HepG2 (cell line): Measurements from ENCODE around the gene CAT. TPM values are rescaled to one million over a fixed set of nuclear protein-coding genes. Genes with fewer than 3 reads are reported as not detected.

Source experiments
- ATAC-seq: fragments of 200-7000 bp; cut with Tn5 transposase; 3 replicates; pipeline ENCODE4 v1.9.1; 2020; ENCODE audit warnings: mild to moderate bottlenecking, moderate library complexity
- BruUV-seq: library from RNA; stranded (reverse); fragments of 400-500 nt; replicated peaks from 2 replicates; lab custom pipeline; 2021; lab: Mats Ljungman, UMichigan
- CTCF ChIA-PET: fragments of 300-600 bp; formaldehyde crosslinking; extraction: SDS; loops from one replicate; lab custom pipeline; 2021; ENCODE audit warnings: low total read pairs, inconsistent platforms, low intra/inter-chr PET ratio; lab: Yijun Ruan, JAX
- POLR2A ChIA-PET: fragments of 350-600 bp; sonication (Branson Sonifier 250); formaldehyde crosslinking; loops from one replicate; lab custom pipeline; 2020; ENCODE audit warnings: antibody characterized with exemption, inconsistent platforms; lab: Yijun Ruan, JAX
- DNase-seq: peaks from one replicate; pipeline ENCODE4 v3.0.0-alpha.2; 2015; ENCODE audit warnings: low spot score
- FAIRE-seq: peaks from 3 replicates; lab custom pipeline; 2011; peaks lifted over from hg19 to GRCh38; lab: Jason Lieb, UNC
- H2AFZ ChIP-seq: one replicate; pipeline ENCODE4 v1.6.1; 2011; ENCODE audit warnings: low read length, inconsistent platforms
- H3K27ac ChIP-seq: fragments of 300-600 bp; 3 replicates; pipeline ENCODE4 v1.8.0; 2011; ENCODE audit warnings: mixed run types, mild to moderate bottlenecking, mixed read lengths, low read length, inconsistent platforms; ENCODE audit not compliant: insufficient read depth; ENCODE audit errors: extremely low read length
- H3K27me3 ChIP-seq, 2 experiments: fragments of 200-600 bp in 1 of 2; 2 replicates in 1 of 2; 3 replicates in 1 of 2; pipeline versions ENCODE4 v1.6.0 to v1.8.0; 2011; ENCODE audit warnings: low read length in 2 of 2, mild to moderate bottlenecking in 2 of 2, moderate library complexity in 2 of 2, inconsistent platforms in 1 of 2; ENCODE audit not compliant: insufficient read depth in 2 of 2, control insufficient read depth in 1 of 2
- H3K36me3 ChIP-seq, 2 experiments: fragments of 200-600 bp in 1 of 2; replicated peaks in 1 of 2; 2 replicates in 1 of 2; 3 replicates in 1 of 2; pipeline versions ENCODE4 v1.5.1 to v1.8.0; 2011; ENCODE audit warnings: low read length in 2 of 2, inconsistent platforms in 1 of 2; ENCODE audit not compliant: insufficient read depth in 2 of 2, control insufficient read depth in 1 of 2
- H3K4me1 ChIP-seq: 2 replicates; pipeline ENCODE4 v1.5.1; 2012; ENCODE audit warnings: low read length, inconsistent platforms; ENCODE audit not compliant: insufficient read depth
- H3K4me2 ChIP-seq: 2 replicates; pipeline ENCODE4 v1.6.0; 2011; ENCODE audit warnings: low read depth, low read length, inconsistent platforms
- H3K4me3 ChIP-seq, 3 experiments: fragments of 200-600 bp in 1 of 3; sonication (generic), shearing (Covaris generic) in 1 of 3; replicated peaks in 1 of 3; 2 replicates each; pipeline ENCODE4 v1.5.1; 2011 to 2016; ENCODE audit warnings: low read length in 3 of 3, inconsistent platforms in 2 of 3, low read depth in 2 of 3, mild to moderate bottlenecking in 2 of 3, control low read depth in 1 of 3, mixed read lengths in 1 of 3; ENCODE audit not compliant: insufficient read depth in 1 of 3
- H3K79me2 ChIP-seq: one replicate; pipeline ENCODE4 v1.6.1; 2011; ENCODE audit warnings: low read length, inconsistent platforms; ENCODE audit not compliant: insufficient read depth
- H3K9ac ChIP-seq: 2 replicates; pipeline ENCODE4 v1.6.0; 2011; ENCODE audit warnings: mild to moderate bottlenecking, low read depth, low read length, inconsistent platforms; ENCODE audit not compliant: insufficient read depth
- H3K9me3 ChIP-seq: 2 replicates; pipeline ENCODE4 v1.5.1; 2012; ENCODE audit warnings: mild to moderate bottlenecking, low read length
- H4K20me1 ChIP-seq: 2 replicates; pipeline ENCODE4 v1.6.0; 2011; ENCODE audit warnings: inconsistent platforms, mild to moderate bottlenecking, low read length, moderate library complexity; ENCODE audit not compliant: insufficient read depth
- CEBPG ChIP-seq: IDR thresholded peaks from 2 replicates; pipeline ENCODE4 v1.6.1; 2016
- CREM ChIP-seq, 2 experiments: sonication (generic) in 1 of 2; formaldehyde crosslinking in 1 of 2; IDR thresholded peaks; 2 replicates each; pipeline versions ENCODE4 v1.4.0 to v1.6.1; 2016 to 2020; ENCODE audit warnings: antibody characterized with exemption in 1 of 2, mild to moderate bottlenecking in 1 of 2, missing genetic modification reagents in 1 of 2
- IRF2 ChIP-seq: IDR thresholded peaks from 2 replicates; pipeline ENCODE4 v1.6.1; 2018; ENCODE audit warnings: missing genetic modification reagents, missing compliant biosample characterization
- PHF8 ChIP-seq: sonication (generic); formaldehyde crosslinking; IDR thresholded peaks from 2 replicates; pipeline ENCODE4 v1.5.0; 2020; ENCODE audit warnings: missing genetic modification reagents
- RAD51 ChIP-seq: fragments of 450-650 bp; IDR thresholded peaks from 2 replicates; pipeline ENCODE4 v1.6.1; 2016; ENCODE audit warnings: borderline replicate concordance
- RELA ChIP-seq: sonication (generic); formaldehyde crosslinking; IDR thresholded peaks from 2 replicates; pipeline ENCODE4 v1.4.0; 2020; ENCODE audit warnings: missing genetic modification reagents
- ZNF333 ChIP-seq: sonication (generic); formaldehyde crosslinking; IDR thresholded peaks from 2 replicates; pipeline ENCODE4 v1.4.0; 2020; ENCODE audit warnings: mild to moderate bottlenecking, missing genetic modification reagents, borderline replicate concordance
- WGBS: methylation state at CpG from one replicate; pipeline ENCODE4 v1.1.6; 2017; ENCODE audit warnings: low lambda C conversion rate; 5-methylcytosine and 5-hydroxymethylcytosine counted together
- in situ Hi-C: cut with HindIII; loops from 2 replicates; pipeline ENCODE4 v1.10.0; 2017; ENCODE audit warnings: low pct_unique_long_range_greater_than_20kb; ENCODE audit not compliant: extremely low pct_ligation_motif_present
- intact Hi-C: fragments of 100-400 bp; cut with micrococcal nuclease; formaldehyde crosslinking; loops from one replicate; pipeline ENCODE4 v1.10.0; 2022; ENCODE audit not compliant: unreplicated experiment
- polyA plus RNA-seq, 8 experiments: library from polyadenylated mRNA; depleted of rRNA in 3 of 8; stranded (reverse) in 7 of 8; unstranded in 1 of 8; fragments of >200 nt; fragmentation: Illumina TruSeq in 4 of 8; extraction: Trizol in 4 of 8; gene quantifications; 2 replicates each; pipeline versions ENCODE4 v1.2.1 to v1.2.3, GENCODE V29; 2011 to 2016; ENCODE audit warnings: low read depth in 4 of 8, missing spikeins in 1 of 8, mixed read lengths in 1 of 8; ENCODE audit not compliant: insufficient read depth in 1 of 8
- total RNA-seq, 5 experiments: library from RNA; depleted of rRNA; stranded (reverse); fragments of >200 nt; fragmentation: Illumina TruSeq; extraction: Trizol; gene quantifications; 2 replicates each; pipeline ENCODE4 v1.2.3, GENCODE V29; 2016; ENCODE audit warnings: low read depth in 1 of 5
- TF ChIP-seq, protein P1 (sequence below): sonication (generic); formaldehyde crosslinking; IDR thresholded peaks from 2 replicates; pipeline ENCODE4 v1.8.0; 2022; ENCODE audit warnings: mild to moderate bottlenecking, missing genetic modification reagents, moderate library complexity
- TF ChIP-seq, protein P2 (sequence below): sonication (generic); formaldehyde crosslinking; IDR thresholded peaks from 2 replicates; pipeline ENCODE4 v1.8.0; 2022; ENCODE audit warnings: mild to moderate bottlenecking, missing genetic modification reagents
- TF ChIP-seq, protein P3 (sequence below), 2 experiments: IDR thresholded peaks; 2 replicates each; pipeline ENCODE4 v1.6.1; 2011 to 2012; ENCODE audit warnings: low read length in 2 of 2, borderline replicate concordance in 1 of 2, low read depth in 1 of 2, mild to moderate bottlenecking in 1 of 2, moderate library complexity in 1 of 2

Gene CAT
- total and polyA plus RNA-seq, 2 of the 13 experiments (the other 11 are each of a cell fraction or from before 2014, with no cell fraction given) = 107 to 136 TPM

DNA sequence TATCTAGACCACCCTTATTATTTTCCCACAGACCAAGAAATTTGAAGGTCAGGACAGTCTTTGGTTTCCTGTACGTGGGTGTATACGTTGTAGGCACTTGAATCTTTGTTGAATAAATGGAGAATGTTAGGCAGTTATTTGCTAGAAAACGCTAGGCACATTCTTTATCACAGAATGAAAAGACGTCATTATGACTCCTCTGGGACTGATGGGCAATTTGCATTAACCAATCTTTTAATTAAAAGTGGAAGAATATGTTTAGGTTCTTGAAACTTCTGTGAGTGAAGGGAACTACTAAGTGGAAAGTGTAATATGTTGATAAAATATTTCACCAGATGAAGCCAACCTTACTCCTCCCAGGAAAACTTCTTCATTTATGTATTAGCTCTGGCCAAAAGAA is 5.7 kb downstream of the CAT start:
- H3K27me3 ChIP-seq = no peaks in the 10 kb centered on the region; a peak in 1 of 5 replicates
- POLR2A ChIA-PET = no interaction called here
- H3K36me3 ChIP-seq = peaks cover 3 to 10% of the 10 kb centered on the region in 2 experiments; a peak in 3 of 5 replicates
- H3K27ac ChIP-seq = no peak overlapping the region
- TF ChIP-seq CEBPG (CRISPR knock-in tag) (no peak), CREM (IDR thresholded peaks at IDR 0.05) (no peak), CREM (CRISPR knock-in tag; IDR thresholded peaks at IDR 0.05) (no peak), ZNF333 (CRISPR knock-in tag) (no peak), RELA (CRISPR knock-in tag) (no peak), RAD51 (no peak), PHF8 (CRISPR knock-in tag) (no peak), IRF2 (no peak)
- TF ChIP-seq, protein P1, sequence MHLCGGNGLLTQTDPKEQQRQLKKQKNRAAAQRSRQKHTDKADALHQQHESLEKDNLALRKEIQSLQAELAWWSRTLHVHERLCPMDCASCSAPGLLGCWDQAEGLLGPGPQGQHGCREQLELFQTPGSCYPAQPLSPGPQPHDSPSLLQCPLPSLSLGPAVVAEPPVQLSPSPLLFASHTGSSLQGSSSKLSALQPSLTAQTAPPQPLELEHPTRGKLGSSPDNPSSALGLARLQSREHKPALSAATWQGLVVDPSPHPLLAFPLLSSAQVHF (CRISPR knock-in tag) = no peak
- TF ChIP-seq, protein P2, sequence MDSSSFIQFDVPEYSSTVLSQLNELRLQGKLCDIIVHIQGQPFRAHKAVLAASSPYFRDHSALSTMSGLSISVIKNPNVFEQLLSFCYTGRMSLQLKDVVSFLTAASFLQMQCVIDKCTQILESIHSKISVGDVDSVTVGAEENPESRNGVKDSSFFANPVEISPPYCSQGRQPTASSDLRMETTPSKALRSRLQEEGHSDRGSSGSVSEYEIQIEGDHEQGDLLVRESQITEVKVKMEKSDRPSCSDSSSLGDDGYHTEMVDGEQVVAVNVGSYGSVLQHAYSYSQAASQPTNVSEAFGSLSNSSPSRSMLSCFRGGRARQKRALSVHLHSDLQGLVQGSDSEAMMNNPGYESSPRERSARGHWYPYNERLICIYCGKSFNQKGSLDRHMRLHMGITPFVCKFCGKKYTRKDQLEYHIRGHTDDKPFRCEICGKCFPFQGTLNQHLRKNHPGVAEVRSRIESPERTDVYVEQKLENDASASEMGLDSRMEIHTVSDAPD (CRISPR knock-in tag) = no peak
- TF ChIP-seq, protein P3, sequence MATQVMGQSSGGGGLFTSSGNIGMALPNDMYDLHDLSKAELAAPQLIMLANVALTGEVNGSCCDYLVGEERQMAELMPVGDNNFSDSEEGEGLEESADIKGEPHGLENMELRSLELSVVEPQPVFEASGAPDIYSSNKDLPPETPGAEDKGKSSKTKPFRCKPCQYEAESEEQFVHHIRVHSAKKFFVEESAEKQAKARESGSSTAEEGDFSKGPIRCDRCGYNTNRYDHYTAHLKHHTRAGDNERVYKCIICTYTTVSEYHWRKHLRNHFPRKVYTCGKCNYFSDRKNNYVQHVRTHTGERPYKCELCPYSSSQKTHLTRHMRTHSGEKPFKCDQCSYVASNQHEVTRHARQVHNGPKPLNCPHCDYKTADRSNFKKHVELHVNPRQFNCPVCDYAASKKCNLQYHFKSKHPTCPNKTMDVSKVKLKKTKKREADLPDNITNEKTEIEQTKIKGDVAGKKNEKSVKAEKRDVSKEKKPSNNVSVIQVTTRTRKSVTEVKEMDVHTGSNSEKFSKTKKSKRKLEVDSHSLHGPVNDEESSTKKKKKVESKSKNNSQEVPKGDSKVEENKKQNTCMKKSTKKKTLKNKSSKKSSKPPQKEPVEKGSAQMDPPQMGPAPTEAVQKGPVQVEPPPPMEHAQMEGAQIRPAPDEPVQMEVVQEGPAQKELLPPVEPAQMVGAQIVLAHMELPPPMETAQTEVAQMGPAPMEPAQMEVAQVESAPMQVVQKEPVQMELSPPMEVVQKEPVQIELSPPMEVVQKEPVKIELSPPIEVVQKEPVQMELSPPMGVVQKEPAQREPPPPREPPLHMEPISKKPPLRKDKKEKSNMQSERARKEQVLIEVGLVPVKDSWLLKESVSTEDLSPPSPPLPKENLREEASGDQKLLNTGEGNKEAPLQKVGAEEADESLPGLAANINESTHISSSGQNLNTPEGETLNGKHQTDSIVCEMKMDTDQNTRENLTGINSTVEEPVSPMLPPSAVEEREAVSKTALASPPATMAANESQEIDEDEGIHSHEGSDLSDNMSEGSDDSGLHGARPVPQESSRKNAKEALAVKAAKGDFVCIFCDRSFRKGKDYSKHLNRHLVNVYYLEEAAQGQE (IDR thresholded peaks at IDR 0.05; ENCODE audit: borderline replicate concordance in 1 of 2, low read depth in 1 of 2, low read length in 2 of 2) = no peak
- H3K9ac ChIP-seq = no peak overlapping the region
- FAIRE-seq (no peak), DNase-seq (no peak), ATAC-seq (no peak)
- in situ Hi-C loops = no loop called here
- H4K20me1 ChIP-seq = peaks cover 9% of the 10 kb centered on the region
- no peak overlapping the region for H3K4me3 ChIP-seq
- H3K4me1 ChIP-seq = peaks cover 44% of the 10 kb centered on the region
- H3K4me2 ChIP-seq = no peak overlapping the region
- CTCF ChIA-PET = no interaction called here
- H3K9me3 ChIP-seq = no peaks in the 10 kb centered on the region
- no peak overlapping the region for H2AFZ ChIP-seq
- BruUV-seq = no TSS peak
- intact Hi-C loops = no loop called here
- peaks cover 84% of the 10 kb centered on the region for H3K79me2 ChIP-seq
- WGBS = 94% methylated on average over 4 of the region's 4 CpGs
